ENCODE results near the gene GSG1L.

The GSG1L gene

DNA sequence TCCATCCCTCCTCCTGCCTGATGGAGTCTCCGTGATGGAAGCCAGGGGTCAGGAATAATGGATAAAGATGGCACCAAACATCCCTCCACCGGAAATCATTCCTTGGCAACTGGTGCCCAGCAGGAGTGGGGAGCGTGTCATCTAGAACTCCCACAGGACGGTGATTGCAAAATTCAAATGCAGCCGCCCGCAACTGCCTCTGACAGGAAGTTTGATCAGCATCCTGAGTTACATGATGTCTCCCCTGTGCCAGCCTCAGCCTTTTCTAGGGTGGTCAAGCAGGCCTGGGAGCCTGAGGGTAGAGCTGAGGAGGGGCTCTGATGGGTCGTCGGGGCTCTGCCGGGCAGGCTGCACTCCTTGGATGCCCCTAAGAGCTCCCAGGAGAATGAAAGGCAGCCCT is 52.8 kb downstream of the GSG1L start:
- Histone ChIP-seq H3K27me3 (ENCODE audit: control insufficient read depth in 5 of 5, insufficient read depth in 4 of 5, low read length in 5 of 5) (peaks cover 5 to 21% (median 19%) of the 10 kb centered on the region in 5 donors), H3K4me3 (ENCODE audit: low read depth in 1 of 5, low read length in 5 of 5) (no peak overlapping the region), H3K4me1 (ENCODE audit: control insufficient read depth in 5 of 5, insufficient read depth in 5 of 5, low read length in 5 of 5) (no peaks in the 10 kb centered on the region), H3K9me3 (ENCODE audit: control insufficient read depth in 5 of 5, low read length in 5 of 5) (peaks cover 0 to 6% (median 0%) of the 10 kb centered on the region in 5 donors), H3K36me3 (ENCODE audit: control insufficient read depth in 5 of 5, insufficient read depth in 5 of 5, low read length in 5 of 5) (no peaks in the 10 kb centered on the region), H3K9ac (ENCODE audit: low read length in 5 of 5) (no peak overlapping the region), H3K27ac (ENCODE audit: low read depth, low read length) (no peak overlapping the region)

DNA sequence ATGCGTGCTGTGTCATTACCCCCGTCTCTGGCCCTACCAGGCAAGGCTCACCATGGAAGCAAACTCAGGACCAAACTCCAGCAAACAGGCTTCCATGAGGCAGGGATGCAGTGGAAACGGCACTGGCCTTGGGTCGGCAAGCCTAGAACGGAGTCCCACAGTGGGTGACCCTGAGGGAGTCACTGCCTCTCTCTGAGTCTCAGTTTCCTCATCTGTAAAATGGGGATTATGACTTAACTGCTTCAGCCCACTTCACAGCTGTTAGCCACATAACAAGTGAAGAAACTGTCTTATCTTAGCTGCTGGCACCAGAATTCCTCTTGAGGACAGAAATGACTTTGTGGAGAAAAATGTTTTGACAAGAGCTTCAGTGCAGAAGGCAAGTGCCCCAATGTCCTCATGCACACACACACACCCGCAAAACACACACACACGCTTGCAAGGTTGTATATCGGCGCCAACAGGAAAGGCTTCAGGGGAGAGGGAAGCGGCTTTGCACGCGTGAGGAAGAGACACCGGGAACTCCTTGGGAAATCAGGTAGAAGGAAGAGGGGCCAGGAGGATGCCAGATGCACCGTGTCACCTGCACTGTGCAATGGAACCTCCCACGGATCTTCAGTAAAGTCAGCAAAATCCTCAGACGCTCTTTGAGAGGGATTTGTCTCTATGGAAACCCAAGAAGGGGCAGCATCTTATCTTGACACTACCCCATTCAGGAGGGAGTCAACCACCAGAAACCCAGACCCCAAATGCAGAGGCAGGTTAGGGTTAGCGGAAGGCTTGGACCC is 53.7 kb downstream of the GSG1L start:
- Histone ChIP-seq H3K9me3 (ENCODE audit: control insufficient read depth in 5 of 5, low read length in 5 of 5) (peaks cover 0 to 6% (median 0%) of the 10 kb centered on the region in 5 donors), H3K27ac (ENCODE audit: low read depth, low read length) (no peak overlapping the region), H3K9ac (ENCODE audit: low read length in 5 of 5) (no peak overlapping the region), H3K4me1 (ENCODE audit: control insufficient read depth in 5 of 5, insufficient read depth in 5 of 5, low read length in 5 of 5) (no peaks in the 10 kb centered on the region), H3K36me3 (ENCODE audit: control insufficient read depth in 5 of 5, insufficient read depth in 5 of 5, low read length in 5 of 5) (no peaks in the 10 kb centered on the region), H3K4me3 (ENCODE audit: low read depth in 1 of 5, low read length in 5 of 5) (no peak overlapping the region), H3K27me3 (ENCODE audit: control insufficient read depth in 5 of 5, insufficient read depth in 4 of 5, low read length in 5 of 5) (peaks cover 5 to 21% (median 19%) of the 10 kb centered on the region in 5 donors)

DNA sequence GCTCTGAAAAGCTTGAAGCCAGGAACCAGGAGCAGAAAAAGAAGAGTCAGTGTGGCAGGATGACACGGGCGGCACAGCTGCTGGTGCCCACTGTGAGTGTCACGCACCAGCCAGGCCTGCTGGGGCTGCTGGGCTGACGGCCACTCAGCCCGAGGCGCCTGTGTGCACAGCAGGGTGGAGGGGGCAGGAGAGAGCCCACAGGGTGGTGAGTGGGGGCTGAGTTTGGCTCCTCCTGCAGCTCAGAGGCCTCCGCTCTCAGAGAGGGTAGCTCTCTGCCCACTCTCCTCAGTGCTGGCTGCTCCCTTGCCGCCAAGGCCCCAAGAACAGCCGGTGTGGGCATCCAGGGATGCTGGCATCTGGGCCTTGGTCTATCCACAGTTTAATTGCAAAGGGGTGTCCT is 59.6 kb downstream of the GSG1L start:
- Histone ChIP-seq H3K4me1 (ENCODE audit: control insufficient read depth in 5 of 5, insufficient read depth in 5 of 5, low read length in 5 of 5) (no peaks in the 10 kb centered on the region), H3K27me3 (ENCODE audit: control insufficient read depth in 5 of 5, insufficient read depth in 4 of 5, low read length in 5 of 5) (peaks cover 0 to 4% (median 4%) of the 10 kb centered on the region in 5 donors), H3K4me3 (ENCODE audit: low read depth in 1 of 5, low read length in 5 of 5) (no peak overlapping the region), H3K36me3 (ENCODE audit: control insufficient read depth in 5 of 5, insufficient read depth in 5 of 5, low read length in 5 of 5) (no peaks in the 10 kb centered on the region), H3K9ac (ENCODE audit: low read length in 5 of 5) (no peak overlapping the region), H3K27ac (ENCODE audit: low read depth, low read length) (no peak overlapping the region), H3K9me3 (ENCODE audit: control insufficient read depth in 5 of 5, low read length in 5 of 5) (peaks cover 0 to 4% (median 0%) of the 10 kb centered on the region in 5 donors)

GRCh38 chr16:28003021-28003865 is 60.3 kb downstream of the GSG1L start:
- Histone ChIP-seq H3K9me3 (ENCODE audit: control insufficient read depth in 5 of 5, low read length in 5 of 5) (peaks cover 0 to 4% (median 0%) of the 10 kb centered on the region in 5 donors), H3K36me3 (ENCODE audit: control insufficient read depth in 5 of 5, insufficient read depth in 5 of 5, low read length in 5 of 5) (no peaks in the 10 kb centered on the region), H3K4me3 (ENCODE audit: low read depth in 1 of 5, low read length in 5 of 5) (no peak overlapping the region), H3K9ac (ENCODE audit: low read length in 5 of 5) (no peak overlapping the region), H3K27ac (ENCODE audit: low read depth, low read length) (no peak overlapping the region), H3K4me1 (ENCODE audit: control insufficient read depth in 5 of 5, insufficient read depth in 5 of 5, low read length in 5 of 5) (no peaks in the 10 kb centered on the region), H3K27me3 (ENCODE audit: control insufficient read depth in 5 of 5, insufficient read depth in 4 of 5, low read length in 5 of 5) (peaks cover 0 to 4% (median 3%) of the 10 kb centered on the region in 5 donors)

GRCh38 chr16:28001642-28002041 is 61.9 kb downstream of the GSG1L start:
- H3K27ac ChIP-seq (ENCODE audit: low read depth, low read length) = no peak overlapping the region

DNA sequence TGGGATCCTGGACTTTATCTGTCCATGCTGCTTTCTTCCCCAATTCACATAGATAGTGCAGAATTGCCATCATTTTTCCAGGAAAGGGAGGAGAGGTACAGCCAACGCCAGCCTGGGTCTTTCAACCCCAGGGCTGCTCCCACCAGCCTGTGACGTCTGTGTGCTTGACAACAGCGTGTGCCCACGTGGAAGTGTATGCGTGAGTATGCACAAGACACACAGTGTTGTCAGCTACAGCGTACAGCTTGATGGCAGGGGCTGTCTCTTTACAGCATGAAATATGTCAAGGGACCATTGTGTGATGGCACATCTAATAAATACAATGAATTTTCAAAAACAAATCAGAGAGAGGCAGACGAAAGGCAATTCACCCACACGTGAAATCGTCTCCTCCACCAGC is 62.3 kb downstream of the GSG1L start:
- Histone ChIP-seq H3K4me3 (ENCODE audit: low read depth in 1 of 5, low read length in 5 of 5) (no peak overlapping the region), H3K9ac (ENCODE audit: low read length in 5 of 5) (no peak overlapping the region), H3K4me1 (ENCODE audit: control insufficient read depth in 5 of 5, insufficient read depth in 5 of 5, low read length in 5 of 5) (no peaks in the 10 kb centered on the region), H3K27me3 (ENCODE audit: control insufficient read depth in 5 of 5, insufficient read depth in 4 of 5, low read length in 5 of 5) (peaks cover 0 to 4% (median 3%) of the 10 kb centered on the region in 5 donors), H3K27ac (ENCODE audit: low read depth, low read length) (no peak overlapping the region), H3K36me3 (ENCODE audit: control insufficient read depth in 5 of 5, insufficient read depth in 5 of 5, low read length in 5 of 5) (no peaks in the 10 kb centered on the region), H3K9me3 (ENCODE audit: control insufficient read depth in 5 of 5, low read length in 5 of 5) (peaks cover 0 to 4% (median 0%) of the 10 kb centered on the region in 5 donors)

More at GRCh38 chr16:28001642-28002041, 61.9 kb downstream of the GSG1L start:
- Histone ChIP-seq H3K27me3 (ENCODE audit: control insufficient read depth in 5 of 5, insufficient read depth in 4 of 5, low read length in 5 of 5) (peaks cover 0 to 4% (median 3%) of the 10 kb centered on the region in 5 donors), H3K36me3 (ENCODE audit: control insufficient read depth in 5 of 5, insufficient read depth in 5 of 5, low read length in 5 of 5) (no peaks in the 10 kb centered on the region), H3K9me3 (ENCODE audit: control insufficient read depth in 5 of 5, low read length in 5 of 5) (peaks cover 0 to 4% (median 0%) of the 10 kb centered on the region in 5 donors), H3K4me1 (ENCODE audit: control insufficient read depth in 5 of 5, insufficient read depth in 5 of 5, low read length in 5 of 5) (no peaks in the 10 kb centered on the region), H3K4me3 (ENCODE audit: low read depth in 1 of 5, low read length in 5 of 5) (no peak overlapping the region), H3K9ac (ENCODE audit: low read length in 5 of 5) (no peak overlapping the region)

DNA sequence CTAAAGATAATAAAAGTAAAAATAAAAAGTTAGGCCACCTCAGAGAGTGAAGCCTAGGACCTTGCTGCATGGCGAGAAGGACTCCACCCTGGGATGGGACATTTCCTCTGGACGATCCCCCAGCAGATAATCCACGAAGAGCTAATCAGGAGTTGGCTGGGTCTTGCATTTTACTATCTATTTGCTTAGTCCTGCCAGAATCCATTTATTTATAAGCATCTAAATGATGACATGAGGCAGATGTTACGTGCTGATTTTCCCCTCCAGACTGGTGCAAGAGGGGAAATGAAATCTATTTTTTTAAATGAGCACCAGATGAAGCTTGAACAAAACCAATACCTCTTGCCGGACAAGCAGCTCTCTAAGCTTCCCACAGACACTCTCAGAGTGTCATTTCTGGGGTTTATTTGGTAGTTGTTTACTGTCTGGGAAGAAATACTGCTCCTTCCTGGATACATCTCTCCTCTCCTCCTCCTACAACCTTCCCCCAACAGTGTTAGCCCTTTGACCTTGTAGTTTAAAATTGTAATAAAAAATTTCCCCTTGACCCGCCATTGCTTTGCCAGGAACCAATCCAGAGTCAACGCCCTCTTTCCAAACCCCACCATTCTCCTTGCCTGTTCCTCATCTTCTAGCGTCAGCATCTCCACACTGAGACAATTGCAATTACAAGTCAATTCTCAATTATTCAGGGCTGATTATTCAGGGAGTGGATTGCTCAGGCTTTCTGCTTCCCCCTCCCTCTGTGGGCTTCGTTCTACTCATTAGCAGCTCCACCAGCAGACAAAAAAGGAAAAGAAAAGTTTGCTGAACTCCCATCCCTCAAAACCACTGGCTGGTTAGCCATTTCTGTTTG is 63.0 kb downstream of the GSG1L start:
- no peak overlapping the region for H3K9ac ChIP-seq (ENCODE audit: low read length in 5 of 5)
- peaks cover 0 to 4% (median 3%) of the 10 kb centered on the region in 5 donors for H3K27me3 ChIP-seq (ENCODE audit: control insufficient read depth in 5 of 5, insufficient read depth in 4 of 5, low read length in 5 of 5)
- H3K36me3 ChIP-seq (ENCODE audit: control insufficient read depth in 5 of 5, insufficient read depth in 5 of 5, low read length in 5 of 5) = no peaks in the 10 kb centered on the region
- no peak overlapping the region for H3K27ac ChIP-seq (ENCODE audit: low read depth, low read length)
- H3K9me3 ChIP-seq (ENCODE audit: control insufficient read depth in 5 of 5, low read length in 5 of 5) = peaks cover 0 to 4% (median 0%) of the 10 kb centered on the region in 5 donors
- no peak overlapping the region for H3K4me3 ChIP-seq (ENCODE audit: low read depth in 1 of 5, low read length in 5 of 5)
- no peaks in the 10 kb centered on the region for H3K4me1 ChIP-seq (ENCODE audit: control insufficient read depth in 5 of 5, insufficient read depth in 5 of 5, low read length in 5 of 5)

DNA sequence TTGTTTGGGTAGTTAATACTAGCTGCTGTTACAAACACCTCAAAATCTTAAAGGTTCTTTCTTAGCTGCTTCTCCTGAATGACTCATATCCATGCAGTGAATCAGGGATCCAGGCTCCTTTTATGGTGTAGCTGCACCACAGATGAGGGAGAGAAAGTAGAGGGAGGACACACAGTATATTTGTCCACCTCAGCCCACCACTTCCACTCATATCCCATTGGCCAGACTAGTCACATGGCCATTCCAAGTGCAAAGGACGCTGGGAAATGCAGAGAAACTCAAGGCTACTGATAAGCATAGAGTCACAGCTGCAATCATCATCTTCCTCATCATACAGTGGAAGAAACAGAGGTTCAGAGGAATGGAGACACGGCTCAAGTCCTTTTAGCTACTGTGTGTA is 63.8 kb downstream of the GSG1L start:
- no peak overlapping the region for H3K9ac ChIP-seq (ENCODE audit: low read length in 5 of 5)
- no peak overlapping the region for H3K4me3 ChIP-seq (ENCODE audit: low read depth in 1 of 5, low read length in 5 of 5)
- H3K36me3 ChIP-seq (ENCODE audit: control insufficient read depth in 5 of 5, insufficient read depth in 5 of 5, low read length in 5 of 5) = no peaks in the 10 kb centered on the region
- no peak overlapping the region for H3K27ac ChIP-seq (ENCODE audit: low read depth, low read length)
- H3K9me3 ChIP-seq (ENCODE audit: control insufficient read depth in 5 of 5, low read length in 5 of 5) = peaks cover 0 to 4% (median 0%) of the 10 kb centered on the region in 5 donors
- H3K4me1 ChIP-seq (ENCODE audit: control insufficient read depth in 5 of 5, insufficient read depth in 5 of 5, low read length in 5 of 5) = no peaks in the 10 kb centered on the region
- peaks cover 0 to 4% (median 3%) of the 10 kb centered on the region in 5 donors for H3K27me3 ChIP-seq (ENCODE audit: control insufficient read depth in 5 of 5, insufficient read depth in 4 of 5, low read length in 5 of 5)

- H3K36me3 ChIP-seq (ENCODE audit: control insufficient read depth in 5 of 5, insufficient read depth in 5 of 5, low read length in 5 of 5) = no peaks in the 10 kb centered on the region
- no peak overlapping the region for H3K27ac ChIP-seq (ENCODE audit: low read depth, low read length)
- no peaks in the 10 kb centered on the region for H3K4me1 ChIP-seq (ENCODE audit: control insufficient read depth in 5 of 5, insufficient read depth in 5 of 5, low read length in 5 of 5)
- H3K27me3 ChIP-seq (ENCODE audit: control insufficient read depth in 5 of 5, insufficient read depth in 4 of 5, low read length in 5 of 5) = no peaks in the 10 kb centered on the region
- no peak overlapping the region for H3K9ac ChIP-seq (ENCODE audit: low read length in 5 of 5)
- H3K4me3 ChIP-seq (ENCODE audit: low read depth in 1 of 5, low read length in 5 of 5) = no peak overlapping the region
- peaks cover 0 to 8% (median 4%) of the 10 kb centered on the region in 5 donors for H3K9me3 ChIP-seq (ENCODE audit: control insufficient read depth in 5 of 5, low read length in 5 of 5)
These were observed 68.1 kb downstream of the GSG1L start for GRCh38 chr16:27995378-27995777.

Measured in subcutaneous abdominal adipose tissue (tissue), 5 donors.